ENCODE results near the gene CGNL1. TPM values are rescaled to one million over a fixed set of nuclear protein-coding genes. Genes with fewer than 3 reads are reported as not detected.

The CGNL1 gene
- total RNA-seq, 3 donors from 2014 or later, result 0.05 to 0.08 (median 0.05) TPM

- no peak overlapping the region for H3K4me3 Mint-ChIP-seq
- no peaks in the 10 kb centered on the region for H3K4me1 Mint-ChIP-seq (ENCODE audit: low read depth)
- no peak for DNase-seq
- no peak for ATAC-seq
- no peaks in the 10 kb centered on the region for H3K36me3 Mint-ChIP-seq (ENCODE audit: insufficient read depth)
- peaks cover 5% of the 10 kb centered on the region for H3K27me3 Mint-ChIP-seq (ENCODE audit: low read depth)
- no peaks in the 10 kb centered on the region for H3K9me3 Mint-ChIP-seq
Measured at GRCh38 chr15:57387564-57388076, 11.3 kb downstream of the CGNL1 start.

- ATAC-seq (no peak), DNase-seq (no peak)
- Mint-ChIP-seq H3K4me1 (ENCODE audit: low read depth) (no peaks in the 10 kb centered on the region), H3K27me3 (ENCODE audit: low read depth) (peaks cover 3% of the 10 kb centered on the region), H3K4me3 (no peak overlapping the region), H3K36me3 (ENCODE audit: insufficient read depth) (no peaks in the 10 kb centered on the region), H3K9me3 (no peaks in the 10 kb centered on the region)
Measured at GRCh38 chr15:57388464-57388863, 12.2 kb downstream of the CGNL1 start.

- Mint-ChIP-seq H3K36me3 (ENCODE audit: insufficient read depth) (no peaks in the 10 kb centered on the region), H3K9me3 (no peaks in the 10 kb centered on the region), H3K4me1 (ENCODE audit: low read depth) (no peaks in the 10 kb centered on the region), H3K4me3 (no peak overlapping the region), H3K27me3 (ENCODE audit: low read depth) (peaks cover 3% of the 10 kb centered on the region)
- ATAC-seq (no peak), DNase-seq (no peak)
Measured at GRCh38 chr15:57389991-57390390, 13.7 kb downstream of the CGNL1 start.

- Mint-ChIP-seq H3K27me3 (ENCODE audit: low read depth) (peaks cover 3% of the 10 kb centered on the region), H3K36me3 (ENCODE audit: insufficient read depth) (no peaks in the 10 kb centered on the region), H3K4me1 (ENCODE audit: low read depth) (no peaks in the 10 kb centered on the region), H3K9me3 (no peaks in the 10 kb centered on the region), H3K4me3 (no peak overlapping the region)
- ATAC-seq (no peak), DNase-seq (no peak)
Measured at GRCh38 chr15:57390583-57390982, 14.3 kb downstream of the CGNL1 start.

- H3K27me3 Mint-ChIP-seq (ENCODE audit: low read depth), result peaks cover 3% of the 10 kb centered on the region
- DNase-seq (no peak), ATAC-seq (no peak)
- no peaks in the 10 kb centered on the region for H3K36me3 Mint-ChIP-seq (ENCODE audit: insufficient read depth)
- no peaks in the 10 kb centered on the region for H3K9me3 Mint-ChIP-seq
- no peaks in the 10 kb centered on the region for H3K4me1 Mint-ChIP-seq (ENCODE audit: low read depth)
- H3K4me3 Mint-ChIP-seq, result no peak overlapping the region
Measured at GRCh38 chr15:57391537-57391936, 15.2 kb downstream of the CGNL1 start.

- Mint-ChIP-seq H3K36me3 (ENCODE audit: insufficient read depth) (no peaks in the 10 kb centered on the region), H3K4me1 (ENCODE audit: low read depth) (no peaks in the 10 kb centered on the region)
Measured at GRCh38 chr15:57393061-57393460, 16.8 kb downstream of the CGNL1 start.

GRCh38 chr15:57395292-57395691 is 19.0 kb downstream of the CGNL1 start:
- H3K36me3 Mint-ChIP-seq (ENCODE audit: insufficient read depth), result no peaks in the 10 kb centered on the region
- H3K4me3 Mint-ChIP-seq, result no peak overlapping the region
- H3K27me3 Mint-ChIP-seq (ENCODE audit: low read depth), result peaks cover 14% of the 10 kb centered on the region
- ATAC-seq (no peak), DNase-seq (no peak)
- no peaks in the 10 kb centered on the region for H3K9me3 Mint-ChIP-seq
- H3K4me1 Mint-ChIP-seq (ENCODE audit: low read depth), result no peaks in the 10 kb centered on the region

More at GRCh38 chr15:57393061-57393460, 16.8 kb downstream of the CGNL1 start:
- ATAC-seq (no peak), DNase-seq (no peak)
- Mint-ChIP-seq H3K9me3 (no peaks in the 10 kb centered on the region), H3K27me3 (ENCODE audit: low read depth) (peaks cover 4% of the 10 kb centered on the region), H3K4me3 (no peak overlapping the region)

GRCh38 chr15:57398336-57398735 is 22.0 kb downstream of the CGNL1 start:
- no peak for DNase-seq
- no peaks in the 10 kb centered on the region for H3K9me3 Mint-ChIP-seq
- peaks cover 14% of the 10 kb centered on the region for H3K27me3 Mint-ChIP-seq (ENCODE audit: low read depth)
- no peak for ATAC-seq
- no peak overlapping the region for H3K4me3 Mint-ChIP-seq
- H3K36me3 Mint-ChIP-seq (ENCODE audit: insufficient read depth), result no peaks in the 10 kb centered on the region
- no peaks in the 10 kb centered on the region for H3K4me1 Mint-ChIP-seq (ENCODE audit: low read depth)

- ATAC-seq (no peak), DNase-seq (no peak)
- Mint-ChIP-seq H3K27me3 (ENCODE audit: low read depth) (peaks cover 22% of the 10 kb centered on the region), H3K4me1 (ENCODE audit: low read depth) (no peaks in the 10 kb centered on the region), H3K9me3 (no peaks in the 10 kb centered on the region), H3K4me3 (no peak overlapping the region), H3K36me3 (ENCODE audit: insufficient read depth) (no peaks in the 10 kb centered on the region)
Measured at GRCh38 chr15:57401546-57401945, 25.2 kb downstream of the CGNL1 start.

GRCh38 chr15:57403017-57403416 is 26.7 kb downstream of the CGNL1 start:
- H3K4me1 Mint-ChIP-seq (ENCODE audit: low read depth), result no peaks in the 10 kb centered on the region
- H3K4me3 Mint-ChIP-seq, result no peak overlapping the region
- no peak for ATAC-seq
- H3K36me3 Mint-ChIP-seq (ENCODE audit: insufficient read depth), result no peaks in the 10 kb centered on the region
- DNase-seq, result no peak
- no peaks in the 10 kb centered on the region for H3K9me3 Mint-ChIP-seq
- H3K27me3 Mint-ChIP-seq (ENCODE audit: low read depth), result peaks cover 19% of the 10 kb centered on the region

- H3K4me3 Mint-ChIP-seq, result no peak overlapping the region
- no peak for DNase-seq
- ATAC-seq, result no peak
- no peaks in the 10 kb centered on the region for H3K9me3 Mint-ChIP-seq
- no peaks in the 10 kb centered on the region for H3K4me1 Mint-ChIP-seq (ENCODE audit: low read depth)
- H3K27me3 Mint-ChIP-seq (ENCODE audit: low read depth), result peaks cover 16% of the 10 kb centered on the region
- H3K36me3 Mint-ChIP-seq (ENCODE audit: insufficient read depth), result no peaks in the 10 kb centered on the region
Measured at GRCh38 chr15:57403566-57404325, 27.4 kb downstream of the CGNL1 start.

GRCh38 chr15:57405133-57405532 is 28.8 kb downstream of the CGNL1 start:
- H3K4me3 Mint-ChIP-seq, result no peak overlapping the region
- no peak for ATAC-seq
- no peaks in the 10 kb centered on the region for H3K9me3 Mint-ChIP-seq
- H3K36me3 Mint-ChIP-seq (ENCODE audit: insufficient read depth), result no peaks in the 10 kb centered on the region
- H3K4me1 Mint-ChIP-seq (ENCODE audit: low read depth), result no peaks in the 10 kb centered on the region
- H3K27me3 Mint-ChIP-seq (ENCODE audit: low read depth), result peaks cover 8% of the 10 kb centered on the region
- no peak for DNase-seq

- no peak for ATAC-seq
- Mint-ChIP-seq H3K4me1 (ENCODE audit: low read depth) (no peaks in the 10 kb centered on the region), H3K9me3 (no peaks in the 10 kb centered on the region), H3K27me3 (ENCODE audit: low read depth) (peaks cover 8% of the 10 kb centered on the region), H3K36me3 (ENCODE audit: insufficient read depth) (no peaks in the 10 kb centered on the region), H3K4me3 (no peak overlapping the region)
- no peak for DNase-seq
Measured at GRCh38 chr15:57406062-57406772, 29.9 kb downstream of the CGNL1 start.

- Mint-ChIP-seq H3K4me1 (ENCODE audit: low read depth) (no peaks in the 10 kb centered on the region), H3K9me3 (no peaks in the 10 kb centered on the region), H3K4me3 (no peak overlapping the region), H3K27me3 (ENCODE audit: low read depth) (peaks cover 11% of the 10 kb centered on the region), H3K36me3 (ENCODE audit: insufficient read depth) (no peaks in the 10 kb centered on the region)
- no peak for DNase-seq
- ATAC-seq, result no peak
Measured at GRCh38 chr15:57410373-57410772, 34.1 kb downstream of the CGNL1 start.
